HuH-7 (cell line): ENCODE results near the gene OR6N1.

Experiments used
- DNase-seq: peaks from one replicate; pipeline ENCODE4 v3.0.0; 2011; ENCODE audit warnings: low spot score

Gene OR6N1

GRCh38 chr1:158771950-158772866 lies at the start of gene OR6N1:
Gene OR6N1 (minus strand): TSS chr1:158772195. CDS start chr1:158766682, 5,513 bp downstream.
- DNase-seq: no peak

GRCh38 chr1:158821723-158822122 lies 49.7 kb upstream of the OR6N1 start:
- no peak for DNase-seq

- no peak for DNase-seq
Observed at GRCh38 chr1:158819461-158820443, 47.8 kb upstream of the OR6N1 start.

GRCh38 chr1:158818975-158819431 lies 47.0 kb upstream of the OR6N1 start:
- DNase-seq: no peak

- no peak for DNase-seq
Observed at GRCh38 chr1:158818560-158818959, 46.6 kb upstream of the OR6N1 start.

GRCh38 chr1:158814970-158815369 lies 43.0 kb upstream of the OR6N1 start:
- DNase-seq: no peak

- DNase-seq: no peak
Observed at GRCh38 chr1:158813164-158813563, 41.2 kb upstream of the OR6N1 start.

GRCh38 chr1:158812336-158812735 lies 40.3 kb upstream of the OR6N1 start:
- no peak for DNase-seq

GRCh38 chr1:158810311-158810710 lies 38.3 kb upstream of the OR6N1 start:
- no peak for DNase-seq

GRCh38 chr1:158809862-158810261 lies 37.9 kb upstream of the OR6N1 start:
- DNase-seq: no peak

GRCh38 chr1:158809256-158809655 lies 37.3 kb upstream of the OR6N1 start:
- no peak for DNase-seq

- DNase-seq: no peak
Observed at GRCh38 chr1:158806916-158807536, 35.0 kb upstream of the OR6N1 start.

GRCh38 chr1:158803678-158804077 lies 31.7 kb upstream of the OR6N1 start:
- no peak for DNase-seq

GRCh38 chr1:158801396-158801795 lies 29.4 kb upstream of the OR6N1 start:
- DNase-seq: no peak

GRCh38 chr1:158800526-158800925 lies 28.5 kb upstream of the OR6N1 start:
- no peak for DNase-seq

GRCh38 chr1:158799689-158800088 lies 27.7 kb upstream of the OR6N1 start:
- DNase-seq: no peak

GRCh38 chr1:158798531-158798930 lies 26.5 kb upstream of the OR6N1 start:
- DNase-seq: no peak

- no peak for DNase-seq
Observed at GRCh38 chr1:158794247-158794646, 22.3 kb upstream of the OR6N1 start.

- no peak for DNase-seq
Observed at GRCh38 chr1:158793604-158794003, 21.6 kb upstream of the OR6N1 start.

GRCh38 chr1:158781104-158781503 lies 9.1 kb upstream of the OR6N1 start, which contains the start of gene OR6N2:
Gene OR6N2 (minus strand): TSS chr1:158781204. CDS start chr1:158777635, 3,569 bp downstream.
- no peak for DNase-seq

- DNase-seq: no peak
Observed at GRCh38 chr1:158754420-158754819, 17.6 kb downstream of the OR6N1 start, which contains the start of gene OR6K6. Gene OR6K6 (plus strand): TSS chr1:158754720. CDS start chr1:158754888, 168 bp downstream.
